IPS-15b (cell line): ENCODE results near the gene RAPGEF6.
"Not testable (repeated sequence)": the region's sequence is repeated elsewhere in the genome, so short reads cannot be mapped to it uniquely, and the experiment has no call there.

Experiments
- H3K27me3 ChIP-seq: one replicate; pipeline ENCODE4 v1.6.1; 2013; ENCODE audit warnings: low read length; ENCODE audit not compliant: control insufficient read depth, insufficient read depth
- H3K36me3 ChIP-seq: one replicate; pipeline ENCODE4 v1.6.1; 2013; ENCODE audit warnings: low read length; ENCODE audit not compliant: control insufficient read depth, insufficient read depth
- H3K4me1 ChIP-seq: one replicate; pipeline ENCODE4 v1.6.1; 2013; ENCODE audit warnings: mild to moderate bottlenecking, low read length; ENCODE audit not compliant: control insufficient read depth, insufficient read depth
- H3K4me3 ChIP-seq: one replicate; pipeline ENCODE4 v1.5.1; 2013; ENCODE audit warnings: low read depth, low read length
- H3K9ac ChIP-seq: one replicate; pipeline ENCODE4 v1.6.1; 2013; ENCODE audit warnings: low read depth, mild to moderate bottlenecking, low read length
- H3K9me3 ChIP-seq: one replicate; pipeline ENCODE4 v1.6.1; 2013; ENCODE audit warnings: mild to moderate bottlenecking, low read length; ENCODE audit not compliant: control insufficient read depth, insufficient read depth

The RAPGEF6 gene

GRCh38 chr5:131405674-131406073 lies 229.4 kb downstream of the RAPGEF6 start:
- Histone ChIP-seq H3K9ac (no peak overlapping the region), H3K4me3 (no peak overlapping the region), H3K27me3 (no peaks in the 10 kb centered on the region), H3K9me3 (no peaks in the 10 kb centered on the region), H3K36me3 (peaks cover 3% of the 10 kb centered on the region), H3K4me1 (no peaks in the 10 kb centered on the region)

GRCh38 chr5:131400585-131400984 lies 234.4 kb downstream of the RAPGEF6 start:
- H3K27me3 ChIP-seq, result no peaks in the 10 kb centered on the region
- H3K36me3 ChIP-seq, result no peaks in the 10 kb centered on the region
- no peak overlapping the region for H3K9ac ChIP-seq
- no peaks in the 10 kb centered on the region for H3K4me1 ChIP-seq
- no peaks in the 10 kb centered on the region for H3K9me3 ChIP-seq
- H3K4me3 ChIP-seq, result no peak overlapping the region

- not testable (repeated sequence) for H3K4me3 ChIP-seq, H3K9me3 ChIP-seq, H3K27me3 ChIP-seq, H3K36me3 ChIP-seq, H3K9ac ChIP-seq, H3K4me1 ChIP-seq
These were observed 236.0 kb downstream of the RAPGEF6 start for GRCh38 chr5:131399007-131399406.

DNA sequence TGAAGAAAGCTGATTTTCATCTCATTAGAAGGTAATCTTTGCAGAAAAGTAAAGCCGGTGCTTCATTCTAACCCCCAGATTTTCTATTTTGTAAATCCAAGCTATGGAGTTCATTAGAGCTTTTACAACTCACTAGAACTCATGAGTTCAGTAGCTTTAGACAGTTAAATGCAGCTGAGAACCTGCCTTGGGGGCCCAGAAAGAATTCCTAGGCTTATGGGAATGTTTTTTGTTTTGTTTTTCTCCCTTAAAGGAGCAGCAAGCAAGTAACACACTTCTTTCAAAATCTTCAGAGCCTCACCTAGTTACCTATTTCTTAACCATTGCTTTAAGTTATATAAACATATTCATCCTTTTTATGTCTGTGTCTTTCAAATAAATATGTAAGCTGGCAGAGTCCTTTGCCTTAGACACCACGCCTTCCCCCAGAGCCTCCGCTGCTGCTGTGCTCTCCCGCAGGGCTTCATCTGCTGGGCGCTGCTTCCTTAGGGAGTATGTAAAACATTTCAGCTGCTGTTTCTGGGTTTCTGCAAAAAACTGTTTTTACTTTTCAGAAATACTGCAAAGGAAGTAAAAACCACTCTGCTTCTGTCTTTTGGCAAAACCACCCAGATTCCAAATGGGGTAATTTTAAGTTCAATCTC lies 238.3 kb downstream of the RAPGEF6 start:
- no peaks in the 10 kb centered on the region for H3K36me3 ChIP-seq
- H3K9me3 ChIP-seq, result no peaks in the 10 kb centered on the region
- H3K4me1 ChIP-seq, result no peaks in the 10 kb centered on the region
- no peak overlapping the region for H3K4me3 ChIP-seq
- H3K27me3 ChIP-seq, result no peaks in the 10 kb centered on the region
- H3K9ac ChIP-seq, result no peak overlapping the region

GRCh38 chr5:131396015-131396414 lies 239.0 kb downstream of the RAPGEF6 start:
- no peaks in the 10 kb centered on the region for H3K9me3 ChIP-seq
- no peaks in the 10 kb centered on the region for H3K27me3 ChIP-seq
- no peaks in the 10 kb centered on the region for H3K4me1 ChIP-seq
- no peak overlapping the region for H3K4me3 ChIP-seq
- H3K9ac ChIP-seq, result no peak overlapping the region
- no peaks in the 10 kb centered on the region for H3K36me3 ChIP-seq

DNA sequence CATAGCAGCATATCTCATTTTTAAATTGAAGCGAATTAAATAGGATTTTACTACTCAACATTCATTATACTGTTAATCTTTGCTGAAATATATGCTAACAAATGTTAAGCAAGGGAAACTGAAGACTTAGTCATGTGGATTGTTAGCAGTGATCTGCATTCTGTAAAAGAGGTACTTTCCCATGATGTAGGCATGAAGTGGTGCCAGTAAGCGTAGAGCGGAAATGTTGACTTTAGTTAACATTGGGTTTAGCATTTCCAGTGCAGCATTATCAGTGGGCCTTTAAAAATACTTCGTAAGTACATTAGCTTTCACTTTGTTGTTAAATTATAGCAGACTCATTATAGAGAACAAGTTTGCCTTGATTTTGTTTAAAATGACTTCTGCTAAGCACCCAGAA lies 240.9 kb downstream of the RAPGEF6 start:
- no peaks in the 10 kb centered on the region for H3K36me3 ChIP-seq

DNA sequence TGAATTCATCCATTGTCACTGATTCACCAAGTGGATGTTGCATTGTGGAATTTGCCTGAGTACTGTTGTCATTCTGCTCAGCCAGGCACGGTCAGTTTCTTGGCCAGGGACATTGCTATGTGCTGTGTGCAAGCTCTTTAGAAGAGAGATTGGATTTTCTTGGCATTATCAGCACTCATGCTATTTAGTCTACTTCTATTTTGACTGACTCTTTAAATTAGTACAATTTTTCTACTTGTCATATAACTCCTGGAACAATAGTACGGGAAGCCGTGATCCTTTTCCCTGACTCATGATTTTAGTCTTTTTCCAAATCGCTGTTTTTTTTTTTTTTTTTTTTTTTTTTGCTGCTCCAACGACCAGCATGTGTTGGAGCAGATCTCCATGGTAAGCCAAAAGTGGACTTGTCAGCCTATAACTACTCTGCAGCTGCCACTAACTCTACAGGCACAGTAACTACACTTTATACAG lies 241.5 kb downstream of the RAPGEF6 start:
- H3K4me3 ChIP-seq, result no peak overlapping the region
- no peaks in the 10 kb centered on the region for H3K36me3 ChIP-seq
- no peak overlapping the region for H3K9ac ChIP-seq
- no peaks in the 10 kb centered on the region for H3K27me3 ChIP-seq
- no peaks in the 10 kb centered on the region for H3K4me1 ChIP-seq
- no peaks in the 10 kb centered on the region for H3K9me3 ChIP-seq

More for the DNA sequence above, 240.9 kb downstream of the RAPGEF6 start:
- Histone ChIP-seq H3K9me3 (no peaks in the 10 kb centered on the region), H3K4me3 (no peak overlapping the region), H3K27me3 (no peaks in the 10 kb centered on the region), H3K4me1 (no peaks in the 10 kb centered on the region), H3K9ac (no peak overlapping the region)

DNA sequence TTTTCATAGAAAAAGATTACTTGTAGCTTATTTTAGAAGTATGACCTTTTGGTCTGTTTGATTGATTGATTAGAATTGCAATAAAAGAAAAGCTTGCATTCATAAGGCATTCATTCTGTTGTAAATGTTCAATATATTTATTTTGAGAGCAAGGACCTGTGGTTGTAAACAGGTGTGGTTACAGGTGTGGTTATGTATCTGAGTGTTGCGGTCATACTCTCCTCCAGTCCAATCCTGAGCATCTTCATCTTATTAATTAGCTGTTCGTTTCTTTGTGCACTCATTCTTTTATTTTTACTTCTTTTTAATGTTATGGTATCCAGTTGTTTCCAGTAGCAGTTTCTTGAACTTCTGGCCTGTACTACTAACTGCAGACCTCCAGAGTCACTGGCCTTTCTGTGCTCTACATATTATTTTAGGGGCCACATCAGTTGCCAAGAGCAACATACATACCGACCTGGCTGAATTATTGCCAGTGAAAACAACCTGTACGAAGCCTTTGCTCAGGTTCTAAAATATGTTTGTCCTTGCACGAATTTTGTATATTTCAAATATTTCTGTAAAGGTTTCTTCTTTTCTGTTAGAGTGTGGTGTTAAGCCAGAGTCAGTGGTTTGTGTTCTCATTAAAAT lies 242.4 kb downstream of the RAPGEF6 start:
- Histone ChIP-seq H3K4me1 (no peaks in the 10 kb centered on the region), H3K4me3 (no peak overlapping the region), H3K36me3 (no peaks in the 10 kb centered on the region), H3K27me3 (no peaks in the 10 kb centered on the region), H3K9ac (no peak overlapping the region), H3K9me3 (no peaks in the 10 kb centered on the region)

DNA sequence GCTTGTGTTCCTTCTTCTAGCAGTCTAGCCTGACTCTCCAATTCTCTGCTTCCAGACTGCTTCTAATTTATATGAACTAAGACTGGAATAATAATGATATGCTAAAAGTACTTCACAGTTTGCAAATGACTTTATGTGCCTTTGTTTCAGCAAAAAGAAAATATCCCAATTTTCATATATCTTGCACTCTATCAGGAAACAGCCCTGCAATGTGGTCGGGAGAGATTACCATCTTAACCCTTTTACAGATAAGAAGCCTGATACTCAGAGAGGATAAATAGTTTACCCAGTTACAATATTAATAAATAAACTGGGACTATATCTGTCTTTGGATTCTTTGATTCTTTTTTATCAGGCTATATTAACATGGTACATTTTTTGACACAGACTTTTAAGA lies 245.2 kb downstream of the RAPGEF6 start:
- no peak overlapping the region for H3K9ac ChIP-seq
- H3K4me1 ChIP-seq, result peaks cover 2% of the 10 kb centered on the region
- no peak overlapping the region for H3K4me3 ChIP-seq
- no peaks in the 10 kb centered on the region for H3K36me3 ChIP-seq
- no peaks in the 10 kb centered on the region for H3K9me3 ChIP-seq
- H3K27me3 ChIP-seq, result no peaks in the 10 kb centered on the region

DNA sequence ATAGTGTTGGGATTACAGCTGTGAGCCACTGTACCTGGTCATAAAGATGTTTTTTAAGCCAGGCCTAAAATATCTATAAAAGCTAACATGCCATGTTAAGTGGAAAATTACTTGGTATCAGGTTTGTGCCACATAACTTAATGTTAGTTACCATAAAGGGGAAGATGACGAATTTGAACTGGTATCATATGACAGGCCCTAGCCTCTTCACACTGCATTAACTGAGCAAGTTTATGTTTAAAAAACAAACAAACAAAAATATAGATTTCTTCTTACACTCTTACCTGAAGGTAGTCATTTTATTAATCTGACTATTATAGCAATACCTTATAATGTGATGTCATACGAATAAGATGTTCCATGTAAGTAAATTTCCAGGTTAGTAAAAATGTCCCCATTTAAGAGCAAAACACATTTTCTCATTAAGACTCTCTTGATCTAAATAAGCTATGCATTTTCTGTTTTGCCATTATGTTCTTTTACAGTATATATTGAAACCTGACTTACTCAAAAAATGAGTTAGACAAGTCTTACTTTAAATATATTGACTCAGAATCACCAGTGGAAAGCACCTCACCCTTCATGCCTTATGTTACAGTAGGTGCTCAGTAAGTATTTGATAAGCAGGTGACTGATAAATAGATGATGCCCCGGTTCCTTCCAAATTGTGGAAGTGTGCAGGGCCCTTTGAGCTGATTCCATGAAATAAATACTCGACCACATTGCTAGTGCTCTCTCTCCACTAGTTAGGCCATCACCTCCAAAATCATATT lies 245.7 kb downstream of the RAPGEF6 start:
- Histone ChIP-seq H3K4me1 (peaks cover 2% of the 10 kb centered on the region), H3K4me3 (no peak overlapping the region), H3K27me3 (no peaks in the 10 kb centered on the region), H3K9me3 (no peaks in the 10 kb centered on the region), H3K36me3 (no peaks in the 10 kb centered on the region), H3K9ac (no peak overlapping the region)

GRCh38 chr5:131387255-131387654 lies 247.8 kb downstream of the RAPGEF6 start:
- Histone ChIP-seq H3K36me3 (no peaks in the 10 kb centered on the region), H3K27me3 (no peaks in the 10 kb centered on the region), H3K9ac (no peak overlapping the region), H3K4me1 (peaks cover 2% of the 10 kb centered on the region), H3K9me3 (no peaks in the 10 kb centered on the region), H3K4me3 (no peak overlapping the region)

DNA sequence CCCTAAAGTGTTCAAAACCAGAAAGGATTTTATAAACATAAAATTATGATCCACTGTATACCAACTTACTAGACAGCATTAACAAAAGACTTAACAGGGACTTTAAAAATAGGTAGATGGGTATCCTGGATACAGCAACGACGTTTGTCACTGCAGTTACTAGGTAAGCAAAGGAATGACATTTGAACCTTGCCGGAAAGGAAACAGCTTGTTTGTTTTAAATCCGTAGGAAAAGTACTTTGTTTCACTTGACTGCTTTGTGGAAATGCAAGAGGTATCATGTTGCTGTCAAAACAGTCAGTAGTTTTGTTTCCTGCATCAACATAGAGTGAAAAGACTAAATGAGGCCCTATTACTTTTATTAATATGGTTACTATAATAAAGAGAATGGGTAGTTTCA lies 248.2 kb downstream of the RAPGEF6 start:
- no peaks in the 10 kb centered on the region for H3K9me3 ChIP-seq
- no peak overlapping the region for H3K9ac ChIP-seq
- H3K4me3 ChIP-seq, result no peak overlapping the region
- H3K36me3 ChIP-seq, result no peaks in the 10 kb centered on the region
- no peaks in the 10 kb centered on the region for H3K27me3 ChIP-seq
- peaks cover 2% of the 10 kb centered on the region for H3K4me1 ChIP-seq
